HEK293 (cell line): Measurements from ENCODE around the gene FHL3.

ENCODE experiments used
- CTCF ChIA-PET: fragments of 350-600 bp; formaldehyde crosslinking; extraction: SDS; loops from one replicate; lab custom pipeline; 2021; ENCODE audit warnings: antibody characterized with exemption; lab: Yijun Ruan, JAX
- POLR2A ChIA-PET: fragments of 300-600 bp; formaldehyde crosslinking; extraction: SDS; loops from one replicate; lab custom pipeline; 2020; ENCODE audit warnings: antibody characterized with exemption, inconsistent platforms; lab: Yijun Ruan, JAX
- H3K27ac ChIP-seq: fragments of 200-500 bp; sonication (Bioruptor generic); 2 replicates; pipeline ENCODE4 v1.5.1; 2014; ENCODE audit warnings: low read depth, low read length, control low read depth, inconsistent platforms; ENCODE audit errors: extremely low read depth
- H3K36me3 ChIP-seq, 2 experiments: fragments of 200-500 bp in 1 of 2; sonication (Bioruptor generic) in 1 of 2; 1 replicate in 1 of 2; 2 replicates in 1 of 2; pipeline ENCODE4 v1.5.1; 2014 to 2017; ENCODE audit warnings: inconsistent platforms in 2 of 2, low read length in 2 of 2; ENCODE audit not compliant: control insufficient read depth in 2 of 2, insufficient read depth in 1 of 2
- H3K4me1 ChIP-seq: fragments of 200-500 bp; sonication (Bioruptor generic); 2 replicates; pipeline ENCODE4 v1.5.1; 2014; ENCODE audit warnings: mild to moderate bottlenecking, low read length, inconsistent platforms; ENCODE audit not compliant: control insufficient read depth, insufficient read depth
- H3K4me3 ChIP-seq: 2 replicates; pipeline ENCODE4 v1.5.1; 2011; ENCODE audit warnings: low read depth, mild to moderate bottlenecking, control low read depth, low read length, moderate library complexity
- H3K9me3 ChIP-seq: fragments of 200-500 bp; sonication (Bioruptor generic); 2 replicates; pipeline ENCODE4 v1.5.1; 2014; ENCODE audit warnings: low read depth, low read length, inconsistent platforms; ENCODE audit not compliant: control insufficient read depth, insufficient read depth
- GLIS1 ChIP-seq: fragments of 450-650 bp; formaldehyde crosslinking; IDR thresholded peaks from 2 replicates; pipeline ENCODE4 v1.5.1; 2016; ENCODE audit warnings: missing biosample characterization, missing genetic modification characterization
- MEIS1 ChIP-seq: sonication (generic); formaldehyde crosslinking; IDR thresholded peaks from 2 replicates; pipeline ENCODE4 v1.8.1; 2022; ENCODE audit warnings: missing genetic modification reagents, mild to moderate bottlenecking, borderline replicate concordance
- OSR2 ChIP-seq: fragments of 450-650 bp; formaldehyde crosslinking; IDR thresholded peaks from 2 replicates; pipeline ENCODE4 v1.5.1; 2016; ENCODE audit warnings: missing biosample characterization, missing genetic modification characterization
- PATZ1 ChIP-seq: fragments of 450-650 bp; formaldehyde crosslinking; IDR thresholded peaks from 2 replicates; pipeline ENCODE4 v1.5.1; 2016; ENCODE audit warnings: missing biosample characterization, missing genetic modification characterization
- WT1 ChIP-seq: fragments of 450-650 bp; formaldehyde crosslinking; IDR thresholded peaks from 2 replicates; pipeline ENCODE4 v1.5.1; 2016; ENCODE audit warnings: missing biosample characterization, missing genetic modification characterization
- ZBTB8A ChIP-seq: fragments of 450-650 bp; formaldehyde crosslinking; IDR thresholded peaks from 2 replicates; pipeline ENCODE4 v1.5.1; 2016; ENCODE audit warnings: missing biosample characterization, missing genetic modification characterization
- ZNF16 ChIP-seq: fragments of 450-650 bp; formaldehyde crosslinking; IDR thresholded peaks from 2 replicates; pipeline ENCODE4 v1.5.1; 2016; ENCODE audit warnings: low read depth, missing biosample characterization, missing genetic modification characterization
- ZNF169 ChIP-seq: fragments of 450-650 bp; formaldehyde crosslinking; IDR thresholded peaks from 2 replicates; pipeline ENCODE4 v1.5.1; 2016; ENCODE audit warnings: missing biosample characterization, missing genetic modification characterization
- ZNF248 ChIP-seq: fragments of 450-650 bp; formaldehyde crosslinking; IDR thresholded peaks from 2 replicates; pipeline ENCODE4 v1.5.1; 2017; ENCODE audit warnings: missing biosample characterization, missing genetic modification characterization
- ZNF311 ChIP-seq: fragments of 450-650 bp; formaldehyde crosslinking; IDR thresholded peaks from 2 replicates; pipeline ENCODE4 v1.5.1; 2017; ENCODE audit warnings: missing biosample characterization, missing genetic modification characterization, borderline replicate concordance
- ZNF341 ChIP-seq: fragments of 450-650 bp; formaldehyde crosslinking; IDR thresholded peaks from 2 replicates; pipeline ENCODE4; 2016; ENCODE audit warnings: low read depth, missing biosample characterization, missing genetic modification characterization
- ZNF561 ChIP-seq: fragments of 450-650 bp; IDR thresholded peaks from 2 replicates; pipeline ENCODE4 v1.5.1; 2018; ENCODE audit warnings: missing biosample characterization, missing genetic modification characterization, borderline replicate concordance
- ZNF585B ChIP-seq: fragments of 450-650 bp; formaldehyde crosslinking; IDR thresholded peaks from 2 replicates; pipeline ENCODE4 v1.5.1; 2016; ENCODE audit warnings: missing biosample characterization, missing genetic modification characterization
- ZNF596 ChIP-seq: fragments of 450-650 bp; IDR thresholded peaks from 2 replicates; pipeline ENCODE4 v1.5.0; 2018; ENCODE audit warnings: missing biosample characterization, mild to moderate bottlenecking, missing genetic modification characterization, moderate library complexity
- ZNF624 ChIP-seq: fragments of 450-650 bp; formaldehyde crosslinking; IDR thresholded peaks from 2 replicates; pipeline ENCODE4 v1.5.1; 2017; ENCODE audit warnings: missing biosample characterization, missing genetic modification characterization
- ZNF670 ChIP-seq: fragments of 450-650 bp; formaldehyde crosslinking; IDR thresholded peaks from 2 replicates; pipeline ENCODE4 v1.5.1; 2016; ENCODE audit warnings: missing biosample characterization, missing genetic modification characterization, low read depth
- ZNF704 ChIP-seq: fragments of 450-650 bp; formaldehyde crosslinking; IDR thresholded peaks from 2 replicates; pipeline ENCODE4 v1.5.1; 2016; ENCODE audit warnings: missing biosample characterization, missing genetic modification characterization
- ZNF707 ChIP-seq: fragments of 450-650 bp; formaldehyde crosslinking; IDR thresholded peaks from 2 replicates; pipeline ENCODE4 v1.5.1; 2016; ENCODE audit warnings: missing biosample characterization, missing genetic modification characterization
- TF ChIP-seq, protein P1 (sequence below): fragments of 450-650 bp; formaldehyde crosslinking; IDR thresholded peaks from 2 replicates; pipeline ENCODE4 v1.5.1; 2016; ENCODE audit warnings: missing biosample characterization, missing genetic modification characterization
- TF ChIP-seq, protein P2 (sequence below): fragments of 450-650 bp; formaldehyde crosslinking; IDR thresholded peaks from 2 replicates; pipeline ENCODE4 v1.5.1; 2017; ENCODE audit warnings: missing biosample characterization, missing genetic modification characterization

FHL3 gene

GRCh38 chr1:38009088-38009840 lies 4.0 kb upstream of the FHL3 start (continued):
- TF ChIP-seq ZNF596 (tag by site-specific recombination) = 0 out of 2 replicates have a peak, but pooled peaks have one; percentile 19
- 0 out of 2 replicates have a peak, but pooled peaks have one; percentile 24 for TF ChIP-seq ZBTB8A (tag by site-specific recombination)
- no peak for TF ChIP-seq ZNF311 (tag by site-specific recombination)
- TF ChIP-seq, protein P1, sequence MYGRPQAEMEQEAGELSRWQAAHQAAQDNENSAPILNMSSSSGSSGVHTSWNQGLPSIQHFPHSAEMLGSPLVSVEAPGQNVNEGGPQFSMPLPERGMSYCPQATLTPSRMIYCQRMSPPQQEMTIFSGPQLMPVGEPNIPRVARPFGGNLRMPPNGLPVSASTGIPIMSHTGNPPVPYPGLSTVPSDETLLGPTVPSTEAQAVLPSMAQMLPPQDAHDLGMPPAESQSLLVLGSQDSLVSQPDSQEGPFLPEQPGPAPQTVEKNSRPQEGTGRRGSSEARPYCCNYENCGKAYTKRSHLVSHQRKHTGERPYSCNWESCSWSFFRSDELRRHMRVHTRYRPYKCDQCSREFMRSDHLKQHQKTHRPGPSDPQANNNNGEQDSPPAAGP (tag by site-specific recombination) = 0 out of 2 replicates have a peak, but pooled peaks have one; percentile 56
- TF ChIP-seq ZNF670 (tag by site-specific recombination) = no peak
- peak; percentile 48; the same call in 1 of the 2 replicates for TF ChIP-seq PATZ1 (tag by site-specific recombination)
- peak; percentile 34; the same call in 1 of the 2 replicates for TF ChIP-seq WT1 (tag by site-specific recombination)
- TF ChIP-seq GLIS1 (tag by site-specific recombination) = peak; percentile 98

- CTCF ChIA-PET = no interaction called here
- TF ChIP-seq GLIS1 (tag by site-specific recombination) (peak; percentile 6; the same call in 1 of the 2 replicates), ZNF561 (tag by site-specific recombination) (no peak), ZNF624 (no peak), ZNF169 (tag by site-specific recombination) (no peak), ZNF248 (tag by site-specific recombination) (no peak), ZNF585B (tag by site-specific recombination) (no peak), ZNF341 (tag by site-specific recombination) (0 out of 2 replicates have a peak, but pooled peaks have one; percentile 13), ZNF707 (no peak), ZNF704 (tag by site-specific recombination) (no peak), OSR2 (tag by site-specific recombination) (no peak), MEIS1 (CRISPR knock-in tag) (no peak), ZNF16 (tag by site-specific recombination) (no peak)
- TF ChIP-seq, protein P2, sequence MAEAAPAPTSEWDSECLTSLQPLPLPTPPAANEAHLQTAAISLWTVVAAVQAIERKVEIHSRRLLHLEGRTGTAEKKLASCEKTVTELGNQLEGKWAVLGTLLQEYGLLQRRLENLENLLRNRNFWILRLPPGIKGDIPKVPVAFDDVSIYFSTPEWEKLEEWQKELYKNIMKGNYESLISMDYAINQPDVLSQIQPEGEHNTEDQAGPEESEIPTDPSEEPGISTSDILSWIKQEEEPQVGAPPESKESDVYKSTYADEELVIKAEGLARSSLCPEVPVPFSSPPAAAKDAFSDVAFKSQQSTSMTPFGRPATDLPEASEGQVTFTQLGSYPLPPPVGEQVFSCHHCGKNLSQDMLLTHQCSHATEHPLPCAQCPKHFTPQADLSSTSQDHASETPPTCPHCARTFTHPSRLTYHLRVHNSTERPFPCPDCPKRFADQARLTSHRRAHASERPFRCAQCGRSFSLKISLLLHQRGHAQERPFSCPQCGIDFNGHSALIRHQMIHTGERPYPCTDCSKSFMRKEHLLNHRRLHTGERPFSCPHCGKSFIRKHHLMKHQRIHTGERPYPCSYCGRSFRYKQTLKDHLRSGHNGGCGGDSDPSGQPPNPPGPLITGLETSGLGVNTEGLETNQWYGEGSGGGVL = peak; percentile 28; the same call in 1 of the 2 replicates
- Histone ChIP-seq H3K4me3 (peak overlapping the region; percentile 37; the same call in 1 of the 2 replicates), H3K36me3 (no peaks in the 10 kb centered on the region), H3K27ac (no peak overlapping the region; the same call in 1 of the 2 replicates), H3K4me1 (peaks cover 8% of the 10 kb centered on the region; the same call in 1 of the 2 replicates), H3K9me3 (no peaks in the 10 kb centered on the region)
- POLR2A ChIA-PET = no interaction called here
Measured at GRCh38 chr1:38006008-38006828, 904 bp upstream of the FHL3 start.
